GM18870 (cell line): Measurements from ENCODE around the gene SELENOH.
A peak's percentile ranks its signal among the peaks of the same experiment; 100 is the strongest.

Source experiments
- ATAC-seq: cut with Tn5 transposase; IDR thresholded peaks from one replicate; pipeline ENCODE4 v1.9.1; 2021; ENCODE audit warnings: moderate library complexity; ENCODE audit not compliant: unreplicated experiment

SELENOH gene

GRCh38 chr11:57778318-57779037 is 37.2 kb downstream of the SELENOH start:
- ATAC-seq, result no peak

GRCh38 chr11:57779276-57779675 is 38.0 kb downstream of the SELENOH start:
- ATAC-seq, result no peak

- ATAC-seq, result no peak
Measured at GRCh38 chr11:57781529-57781943, 40.2 kb downstream of the SELENOH start.

GRCh38 chr11:57785072-57785471 is 43.8 kb downstream of the SELENOH start:
- no peak for ATAC-seq

GRCh38 chr11:57786436-57786835 is 45.1 kb downstream of the SELENOH start:
- ATAC-seq, result no peak

- ATAC-seq, result no peak
Measured at GRCh38 chr11:57787006-57787604, 45.8 kb downstream of the SELENOH start.

- no peak for ATAC-seq
Measured at GRCh38 chr11:57787920-57788702, 46.8 kb downstream of the SELENOH start.

GRCh38 chr11:57788703-57789088 is 47.4 kb downstream of the SELENOH start:
- ATAC-seq, result no peak

- no peak for ATAC-seq
Measured at GRCh38 chr11:57791321-57792059, 50.2 kb downstream of the SELENOH start.

GRCh38 chr11:57792060-57792541 is 50.8 kb downstream of the SELENOH start:
- ATAC-seq, result peak; percentile 90

GRCh38 chr11:57792870-57793269 is 51.6 kb downstream of the SELENOH start:
- ATAC-seq, result no peak
